ENCODE data around the gene EYS. TPM values are rescaled to one million over a fixed set of nuclear protein-coding genes. Genes with fewer than 3 reads are reported as not detected.

EYS gene
- total RNA-seq, 1 experiment from 2014 or later, result 1.5 TPM

DNA sequence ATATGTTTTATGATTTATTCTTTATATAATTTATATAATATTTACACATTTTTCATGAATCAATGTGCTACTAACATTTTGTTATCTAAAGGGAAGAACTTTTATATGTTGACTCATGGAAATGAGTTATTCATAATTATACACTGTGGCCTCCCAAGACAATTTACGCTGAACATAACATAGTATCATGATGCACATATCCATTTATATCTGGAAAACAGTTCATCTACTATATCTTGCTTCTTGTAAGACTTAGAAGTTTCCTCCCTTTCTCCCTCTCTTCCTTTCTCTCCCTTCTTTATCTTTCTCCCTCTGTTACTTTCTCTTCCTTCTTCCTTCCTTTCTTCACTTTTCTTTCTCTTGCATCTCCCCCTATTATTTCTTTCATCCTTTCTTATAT, 1.1 kb upstream of the EYS start:
- Mint-ChIP-seq H3K27me3 (ENCODE audit: insufficient read depth, unreplicated experiment) (no peaks in the 10 kb centered on the region), H3K4me3 (ENCODE audit: unreplicated experiment) (no peak overlapping the region), H3K9me3 (ENCODE audit: unreplicated experiment) (no peaks in the 10 kb centered on the region), H3K4me1 (ENCODE audit: insufficient read depth, unreplicated experiment) (no peaks in the 10 kb centered on the region), H3K36me3 (ENCODE audit: insufficient read depth, unreplicated experiment) (no peaks in the 10 kb centered on the region), H3K27ac (ENCODE audit: low read depth, unreplicated experiment) (no peak overlapping the region)
- ChIA-PET CTCF (no interaction called here), POLR2A (no interaction called here)
- TF ChIP-seq, protein P1, sequence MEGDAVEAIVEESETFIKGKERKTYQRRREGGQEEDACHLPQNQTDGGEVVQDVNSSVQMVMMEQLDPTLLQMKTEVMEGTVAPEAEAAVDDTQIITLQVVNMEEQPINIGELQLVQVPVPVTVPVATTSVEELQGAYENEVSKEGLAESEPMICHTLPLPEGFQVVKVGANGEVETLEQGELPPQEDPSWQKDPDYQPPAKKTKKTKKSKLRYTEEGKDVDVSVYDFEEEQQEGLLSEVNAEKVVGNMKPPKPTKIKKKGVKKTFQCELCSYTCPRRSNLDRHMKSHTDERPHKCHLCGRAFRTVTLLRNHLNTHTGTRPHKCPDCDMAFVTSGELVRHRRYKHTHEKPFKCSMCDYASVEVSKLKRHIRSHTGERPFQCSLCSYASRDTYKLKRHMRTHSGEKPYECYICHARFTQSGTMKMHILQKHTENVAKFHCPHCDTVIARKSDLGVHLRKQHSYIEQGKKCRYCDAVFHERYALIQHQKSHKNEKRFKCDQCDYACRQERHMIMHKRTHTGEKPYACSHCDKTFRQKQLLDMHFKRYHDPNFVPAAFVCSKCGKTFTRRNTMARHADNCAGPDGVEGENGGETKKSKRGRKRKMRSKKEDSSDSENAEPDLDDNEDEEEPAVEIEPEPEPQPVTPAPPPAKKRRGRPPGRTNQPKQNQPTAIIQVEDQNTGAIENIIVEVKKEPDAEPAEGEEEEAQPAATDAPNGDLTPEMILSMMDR (IDR thresholded peaks at IDR 0.05; ENCODE audit: unreplicated experiment), result no peak
- no TSS peak for BruUV-seq (replicated peaks)
- no peak for DNase-seq (ENCODE audit: unreplicated experiment)
- intact Hi-C loops (cut with micrococcal nuclease), result no loop called here

DNA sequence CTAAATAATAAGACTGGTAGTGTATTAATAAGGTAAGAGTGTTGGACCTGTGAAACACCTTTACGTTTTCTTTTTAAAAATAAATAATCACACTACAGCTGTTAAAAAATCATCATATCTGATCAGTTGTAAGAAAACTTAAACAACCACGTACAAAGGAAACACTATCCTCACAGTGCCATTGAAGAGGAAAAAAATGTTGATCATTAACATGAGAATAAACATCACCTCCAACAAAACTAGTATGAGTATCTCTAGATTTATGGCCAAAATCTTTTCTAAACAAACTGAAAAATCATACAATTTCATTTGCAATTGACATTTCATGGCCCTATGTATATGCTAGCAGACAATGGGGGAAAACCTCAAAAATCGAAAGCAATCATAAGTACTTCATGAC, 590 bp downstream of the EYS start:
- POLR2A ChIA-PET, result no interaction called here

DNA sequence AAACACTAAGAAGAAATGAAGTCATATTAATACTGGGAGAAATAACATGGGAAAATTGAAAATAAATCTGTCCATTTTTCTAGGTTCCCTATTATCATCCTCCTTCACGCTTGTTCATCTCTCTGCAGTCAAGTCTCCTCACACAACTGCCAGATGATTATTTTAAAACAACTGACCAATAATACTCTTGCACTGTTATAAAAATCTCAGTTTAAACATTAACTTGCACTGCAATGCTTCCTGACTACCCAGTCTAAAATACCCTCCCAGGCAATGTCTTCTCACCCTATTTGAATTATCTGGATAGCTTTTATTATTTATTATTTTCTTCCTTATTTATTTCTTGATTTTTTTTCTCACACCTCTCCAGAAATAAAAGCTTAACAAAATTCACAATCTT, 5.7 kb downstream of the EYS start:
- no peak for DNase-seq (ENCODE audit: unreplicated experiment)
- Mint-ChIP-seq H3K4me3 (ENCODE audit: unreplicated experiment) (no peak overlapping the region), H3K36me3 (ENCODE audit: insufficient read depth, unreplicated experiment) (no peaks in the 10 kb centered on the region), H3K4me1 (ENCODE audit: insufficient read depth, unreplicated experiment) (no peaks in the 10 kb centered on the region), H3K27ac (ENCODE audit: low read depth, unreplicated experiment) (no peak overlapping the region), H3K9me3 (ENCODE audit: unreplicated experiment) (no peaks in the 10 kb centered on the region), H3K27me3 (ENCODE audit: insufficient read depth, unreplicated experiment) (no peaks in the 10 kb centered on the region)
- POLR2A ChIA-PET, result no interaction called here
- CTCF ChIA-PET, result no interaction called here
- no TSS peak for BruUV-seq (replicated peaks)
- intact Hi-C loops (cut with micrococcal nuclease), result no loop called here
- TF ChIP-seq, protein P1 (IDR thresholded peaks at IDR 0.05; ENCODE audit: unreplicated experiment), result no peak

More for the DNA sequence above, 590 bp downstream of the EYS start:
- H3K27me3 Mint-ChIP-seq (ENCODE audit: insufficient read depth, unreplicated experiment), result no peaks in the 10 kb centered on the region
- H3K4me1 Mint-ChIP-seq (ENCODE audit: insufficient read depth, unreplicated experiment), result no peaks in the 10 kb centered on the region
- no peaks in the 10 kb centered on the region for H3K36me3 Mint-ChIP-seq (ENCODE audit: insufficient read depth, unreplicated experiment)
- CTCF ChIA-PET, result interaction anchor here (1.1 kb wide), 1 partner anchor 33 kb away, joined by 3 read pairs; no protein-coding TSS in a partner anchor
- H3K9me3 Mint-ChIP-seq (ENCODE audit: unreplicated experiment), result no peaks in the 10 kb centered on the region
- TF ChIP-seq, protein P1 (IDR thresholded peaks at IDR 0.05; ENCODE audit: unreplicated experiment), result no peak
- H3K4me3 Mint-ChIP-seq (ENCODE audit: unreplicated experiment), result no peak overlapping the region
- H3K27ac Mint-ChIP-seq (ENCODE audit: low read depth, unreplicated experiment), result no peak overlapping the region
- DNase-seq (ENCODE audit: unreplicated experiment), result no peak
- intact Hi-C loops (cut with micrococcal nuclease), result no loop called here
- BruUV-seq (replicated peaks), result TSS peak; percentile 81

DNA sequence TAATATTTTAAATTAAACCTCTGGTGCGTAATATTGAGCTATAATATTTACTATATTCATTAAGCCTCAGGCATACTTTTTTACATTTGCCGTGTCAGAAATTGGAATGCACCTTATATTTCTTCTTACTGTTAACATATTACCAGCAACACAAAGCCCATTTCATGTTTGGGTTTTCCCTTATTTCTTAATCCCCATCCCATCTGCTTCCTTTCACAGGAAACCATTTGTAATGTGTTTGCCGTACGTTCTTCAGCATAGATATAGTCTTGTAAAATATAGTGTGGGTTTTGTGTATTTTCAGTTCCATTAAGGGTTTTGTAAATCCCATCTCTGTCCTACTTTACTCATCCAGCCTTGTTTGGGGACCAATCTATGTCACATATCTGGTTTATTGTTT, 6.5 kb downstream of the EYS start:
- DNase-seq (ENCODE audit: unreplicated experiment), result no peak
- TF ChIP-seq, protein P1 (IDR thresholded peaks at IDR 0.05; ENCODE audit: unreplicated experiment), result no peak
- Mint-ChIP-seq H3K4me3 (ENCODE audit: unreplicated experiment) (no peak overlapping the region), H3K27me3 (ENCODE audit: insufficient read depth, unreplicated experiment) (no peaks in the 10 kb centered on the region), H3K36me3 (ENCODE audit: insufficient read depth, unreplicated experiment) (no peaks in the 10 kb centered on the region), H3K9me3 (ENCODE audit: unreplicated experiment) (no peaks in the 10 kb centered on the region), H3K4me1 (ENCODE audit: insufficient read depth, unreplicated experiment) (no peaks in the 10 kb centered on the region), H3K27ac (ENCODE audit: low read depth, unreplicated experiment) (no peak overlapping the region)
- POLR2A ChIA-PET, result no interaction called here
- intact Hi-C loops (cut with micrococcal nuclease), result no loop called here
- CTCF ChIA-PET, result no interaction called here
- no TSS peak for BruUV-seq (replicated peaks)

Data from MCF 10A (cell line).